Measurements from ENCODE around the gene GIPC3. TPM values are rescaled to one million over a fixed set of nuclear protein-coding genes. Genes with fewer than 3 reads are reported as not detected.

Gene GIPC3
- total and polyA plus RNA-seq, 2 of the 8 experiments (the other 6 are each of a cell fraction or from before 2014, with no cell fraction given) = 1.0 to 1.2 TPM

DNA sequence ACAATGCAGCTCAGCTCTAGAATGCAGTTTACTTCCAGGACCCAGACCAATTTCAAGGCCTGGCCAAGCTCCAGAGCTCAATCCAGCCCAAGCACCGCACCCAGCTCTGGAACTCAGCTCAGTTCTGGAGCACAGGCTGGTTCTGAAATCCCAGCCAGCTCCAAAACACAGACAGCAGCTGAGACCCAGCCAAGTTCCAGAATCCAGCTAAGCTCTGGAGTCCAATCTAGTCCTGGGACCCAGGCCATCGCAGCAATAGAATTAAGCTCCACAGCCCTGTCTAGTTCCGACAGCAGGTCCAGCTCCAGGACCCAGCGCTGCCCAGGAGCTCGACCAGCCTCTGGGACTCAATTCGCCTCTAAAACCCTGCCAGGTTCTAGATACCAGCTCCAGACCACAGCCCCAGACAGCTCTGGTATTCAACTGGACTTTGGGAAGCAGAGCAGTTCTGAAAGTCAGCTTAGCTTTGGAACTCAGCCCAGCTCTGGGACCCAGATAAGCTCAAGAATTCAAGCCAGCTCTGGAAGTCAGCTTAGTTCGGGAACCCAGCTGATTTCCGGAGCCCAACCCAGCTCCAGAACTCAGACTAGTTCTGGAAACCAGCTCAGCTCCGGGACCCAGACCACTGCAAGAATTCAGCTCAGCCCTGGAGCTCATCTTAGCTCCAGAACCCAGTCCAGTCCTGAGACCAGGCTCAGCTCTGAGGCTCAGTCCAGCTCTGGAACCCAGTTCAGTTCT, 6.8 kb downstream of the GIPC3 start:
- H3K4me3 ChIP-seq (ENCODE audit: extremely low read depth in 1 of 4, insufficient read depth in 2 of 4, low read depth in 3 of 4, low read length in 4 of 4) = no peak overlapping the region
- peaks cover 4 to 9% of the 10 kb centered on the region in 2 experiments; a peak in 3 of 4 replicates for H3K9me3 ChIP-seq (ENCODE audit: insufficient read depth in 2 of 2, low read depth in 1 of 2, low read length in 1 of 2)
- no peaks in the 10 kb centered on the region for H3K36me3 ChIP-seq (ENCODE audit: control insufficient read depth in 2 of 4, insufficient read depth in 4 of 4, low read length in 3 of 4)
- H3K14ac ChIP-seq (ENCODE audit: insufficient read length) = no peak overlapping the region
- no peak overlapping the region for H3K27ac ChIP-seq (ENCODE audit: low read depth, low read length)
- no peaks in the 10 kb centered on the region for H3K23me2 ChIP-seq (ENCODE audit: low read depth, low read length)
- H2BK12ac ChIP-seq (ENCODE audit: low read depth, low read length) = no peak overlapping the region
- H3K4me2 ChIP-seq (ENCODE audit: insufficient read depth in 1 of 2, low read depth in 2 of 2, low read length in 2 of 2) = no peak overlapping the region
- H2BK5ac ChIP-seq (ENCODE audit: low read depth, low read length) = no peak overlapping the region
- H3K23ac ChIP-seq (ENCODE audit: insufficient read length) = no peak overlapping the region
- H4K91ac ChIP-seq (replicated peaks; ENCODE audit: insufficient read length, low read length) = no peak overlapping the region
- H3K56ac ChIP-seq (replicated peaks; ENCODE audit: insufficient read length, low read depth, low read length) = no peak overlapping the region
- H4K8ac ChIP-seq (ENCODE audit: extremely low read depth, insufficient read depth, low read length) = no peak overlapping the region
- H3K27me3 ChIP-seq (replicated peaks in 1 of 4; ENCODE audit: control insufficient read depth in 3 of 4, extremely low read depth in 1 of 4, insufficient read depth in 3 of 4, low read length in 3 of 4) = peaks cover 0 to 2% (median 0%) of the 10 kb centered on the region in 4 experiments; a peak in 3 of 7 replicates
- CTCF ChIA-PET (ENCODE audit: partially characterized antibody) = interaction anchor here (0.7 to 3.9 kb wide), 26 partner anchors 7 to 214 kb away, joined by 3 to 29 read pairs (median 4); partner anchors contain the start of gene TJP3
- H3K9ac ChIP-seq (replicated peaks in 1 of 4; ENCODE audit: extremely low read depth in 1 of 4, low read depth in 3 of 4, low read length in 3 of 4) = no peak overlapping the region
- H3K79me1 ChIP-seq (ENCODE audit: low read depth, low read length) = no peaks in the 10 kb centered on the region; the same call in 1 of the 2 replicates
- no peak for FAIRE-seq
- no peak overlapping the region for H4K5ac ChIP-seq (ENCODE audit: insufficient read length, low read depth, low read length)
- H3K79me2 ChIP-seq (ENCODE audit: control insufficient read depth in 1 of 2, insufficient read depth in 2 of 2, low read length in 2 of 2) = no peaks in the 10 kb centered on the region
- TF ChIP-seq CHD1 (IDR thresholded peaks at IDR 0.05; ENCODE audit: low read depth, low read length) (no peak), RBBP5 (IDR thresholded peaks at IDR 0.05; ENCODE audit: borderline replicate concordance, low read depth, low read length) (no peak), SIRT6 (IDR thresholded peaks at IDR 0.05; ENCODE audit: low read length) (no peak), RNF2 (IDR thresholded peaks at IDR 0.05; ENCODE audit: borderline replicate concordance, low read depth, low read length, missing control alignments, poor library complexity, severe bottlenecking) (no peak), CTBP2 (IDR thresholded peaks at IDR 0.05; ENCODE audit: borderline replicate concordance, insufficient read depth, insufficient read length, low read length) (no peak), TEAD4 (IDR thresholded peaks at IDR 0.05; ENCODE audit: low read depth, low read length) (no peak), BRCA1 (IDR thresholded peaks at IDR 0.05; ENCODE audit: low read depth, low read length) (no peak), TAF1 (IDR thresholded peaks at IDR 0.05; ENCODE audit: low read depth, low read length) (no peak), KDM1A (IDR thresholded peaks at IDR 0.05; ENCODE audit: borderline replicate concordance, low read length) (no peak), POU5F1 (IDR thresholded peaks at IDR 0.05; ENCODE audit: low read depth, low read length) (no peak), TAF7 (optimal IDR thresholded peaks at IDR 0.05; ENCODE audit: borderline replicate concordance, low read depth, low read length) (no peak)
- H2BK20ac ChIP-seq (ENCODE audit: low read length) = no peak overlapping the region
- H3K18ac ChIP-seq (ENCODE audit: extremely low read depth, low read length) = no peak overlapping the region
- POLR2A ChIA-PET (ENCODE audit: partially characterized antibody) = interaction anchor here (0.8 to 1.6 kb wide), 4 partner anchors 14 to 109 kb away, joined by 3 read pairs; partner anchors contain the start of gene PIP5K1C
- no peak overlapping the region for H2AFZ ChIP-seq (ENCODE audit: low read length)
- DNase-seq (ENCODE audit: low read depth in 1 of 2, low spot score in 2 of 2) = no peak
- H2BK120ac ChIP-seq (replicated peaks; ENCODE audit: low read depth, low read length) = no peak overlapping the region
- WGBS, 2 experiments (ENCODE audit: extremely low coverage in 1 of 2, insufficient coverage in 1 of 2, insufficient read length in 1 of 2, insufficient replicate concordance in 2 of 2, low coverage in 1 of 2, low lambda C conversion rate in 2 of 2, missing lambda C conversion rate in 1 of 2) = 77% methylated on average over 9 of the region's 9 CpGs; no CpG with 5 or more reads in 1 of the 2 experiments
- no peak overlapping the region for H3K4ac ChIP-seq (replicated peaks; ENCODE audit: insufficient read length, low read depth, low read length)
- H2AK5ac ChIP-seq (ENCODE audit: low read depth, low read length) = no peak overlapping the region
- no peaks in the 10 kb centered on the region for H3K4me1 ChIP-seq (replicated peaks in 1 of 4; ENCODE audit: control insufficient read depth in 3 of 4, insufficient read depth in 4 of 4, low read length in 3 of 4)
- H2BK15ac ChIP-seq (ENCODE audit: low read length) = no peak overlapping the region
- peaks cover 0 to 2% of the 10 kb centered on the region in 2 experiments for H4K20me1 ChIP-seq (replicated peaks in 1 of 2; ENCODE audit: control insufficient read depth in 1 of 2, insufficient read depth in 2 of 2, low read length in 2 of 2)
